Stimulated activated CD8-positive, alpha-beta memory T cell treated with anti-CD3 and anti-CD28 coated beads, Interleukin-12 subunit alpha, Interleukin-12 subunit beta, amount 100 ng/mL, for 4 hours (primary cell): Measurements from ENCODE around the gene DAW1.

Experiments used
- DNase-seq: peaks from one replicate; pipeline ENCODE4 v3.0.0-alpha.2; 2020; ENCODE audit warnings: low read depth

The DAW1 gene

GRCh38 chr2:227862227-227862740 is 9.1 kb upstream of the DAW1 start:
- no peak for DNase-seq

- DNase-seq: no peak
Observed at GRCh38 chr2:227862741-227863588, 8.5 kb upstream of the DAW1 start.

- DNase-seq: no peak
Observed at GRCh38 chr2:227864161-227864756, 7.2 kb upstream of the DAW1 start.

- DNase-seq: no peak
Observed at GRCh38 chr2:227865291-227865690, 6.1 kb upstream of the DAW1 start.

- DNase-seq: no peak
Observed at GRCh38 chr2:227867386-227867785, 4.0 kb upstream of the DAW1 start.

- DNase-seq: no peak
Observed at GRCh38 chr2:227870710-227871374, 589 bp upstream of the DAW1 start.

- DNase-seq: no peak
Observed at GRCh38 chr2:227872676-227873075, 1.2 kb downstream of the DAW1 start.

- DNase-seq: no peak
Observed at GRCh38 chr2:227876300-227876801, 4.9 kb downstream of the DAW1 start.

GRCh38 chr2:227877421-227878310 is 6.2 kb downstream of the DAW1 start:
- no peak for DNase-seq

GRCh38 chr2:227880460-227880859 is 9.0 kb downstream of the DAW1 start:
- DNase-seq: no peak

GRCh38 chr2:227881866-227882517 is 10.6 kb downstream of the DAW1 start:
- DNase-seq: no peak

- peak; percentile 9 for DNase-seq
Observed at GRCh38 chr2:227884511-227884947, 13.1 kb downstream of the DAW1 start.

GRCh38 chr2:227886149-227886548 is 14.7 kb downstream of the DAW1 start:
- DNase-seq: no peak

GRCh38 chr2:227888289-227888688 is 16.9 kb downstream of the DAW1 start:
- no peak for DNase-seq

- no peak for DNase-seq
Observed at GRCh38 chr2:227889336-227889735, 17.9 kb downstream of the DAW1 start.

GRCh38 chr2:227890495-227891079 is 19.2 kb downstream of the DAW1 start:
- no peak for DNase-seq

- DNase-seq: no peak
Observed at GRCh38 chr2:227891673-227892072, 20.2 kb downstream of the DAW1 start.

GRCh38 chr2:227903381-227903780 is 31.9 kb downstream of the DAW1 start:
- DNase-seq: no peak

GRCh38 chr2:227906991-227907390 is 35.6 kb downstream of the DAW1 start:
- DNase-seq: no peak

GRCh38 chr2:227908266-227909054 is 37.0 kb downstream of the DAW1 start:
- DNase-seq: no peak
